HepG2 (cell line): ENCODE results near the gene ABHD17B. TPM values are rescaled to one million over a fixed set of nuclear protein-coding genes. Genes with fewer than 3 reads are reported as not detected.
A peak's percentile ranks its signal among the peaks of the same experiment; 100 is the strongest.

Source experiments
- ARID4A ChIP-seq: sonication (generic); formaldehyde crosslinking; IDR thresholded peaks from 2 replicates; pipeline ENCODE4 v1.5.0; 2020; ENCODE audit warnings: mild to moderate bottlenecking, missing genetic modification reagents, borderline replicate concordance
- ATM ChIP-seq: fragments of 450-650 bp; IDR thresholded peaks from 2 replicates; pipeline ENCODE4 v1.7.1; 2017; ENCODE audit warnings: mild to moderate bottlenecking, borderline replicate concordance
- CREB1 ChIP-seq, 2 experiments: fragments of 450-650 bp in 1 of 2; IDR thresholded peaks; 2 replicates each; pipeline ENCODE4 v1.6.1; 2016 to 2017; ENCODE audit warnings: control low read depth in 1 of 2, mild to moderate bottlenecking in 1 of 2, missing compliant biosample characterization in 1 of 2, missing genetic modification characterization in 1 of 2
- E2F1 ChIP-seq: sonication (generic); formaldehyde crosslinking; IDR thresholded peaks from 2 replicates; pipeline ENCODE4 v1.5.0; 2020; ENCODE audit warnings: missing genetic modification reagents
- ELF1 ChIP-seq: sonication (generic); formaldehyde crosslinking; IDR thresholded peaks from 2 replicates; pipeline ENCODE4 v1.4.0; 2020; ENCODE audit warnings: missing genetic modification reagents
- GATAD1 ChIP-seq: IDR thresholded peaks from 2 replicates; pipeline ENCODE4 v1.6.1; 2016; ENCODE audit warnings: missing genetic modification reagents, missing compliant biosample characterization
- MXD4 ChIP-seq: IDR thresholded peaks from 2 replicates; pipeline ENCODE4 v1.6.1; 2016; ENCODE audit warnings: mild to moderate bottlenecking, missing biosample characterization, missing genetic modification reagents
- PLRG1 ChIP-seq: fragments of 450-650 bp; conservative IDR thresholded peaks from 2 replicates; pipeline ENCODE4 v1.6.1; 2016
- PRDM10 ChIP-seq: sonication (generic); formaldehyde crosslinking; IDR thresholded peaks from 2 replicates; pipeline ENCODE4 v1.4.0; 2020; ENCODE audit warnings: low read depth, missing genetic modification reagents
- PRPF4 ChIP-seq: fragments of 200-400 bp; formaldehyde crosslinking; IDR thresholded peaks from 2 replicates; pipeline ENCODE4 v1.6.1; 2016; ENCODE audit warnings: low read length, low read depth; ENCODE audit not compliant: poor library complexity, severe bottlenecking
- RORA ChIP-seq: sonication (generic); formaldehyde crosslinking; IDR thresholded peaks from 2 replicates; pipeline ENCODE4 v1.5.0; 2020; ENCODE audit warnings: mild to moderate bottlenecking, missing genetic modification reagents, moderate library complexity
- SAFB2 ChIP-seq: sonication (generic); formaldehyde crosslinking; IDR thresholded peaks from 2 replicates; pipeline ENCODE4 v1.5.1; 2020; ENCODE audit warnings: missing genetic modification reagents, low read depth, mild to moderate bottlenecking, borderline replicate concordance
- SMAD3 ChIP-seq: sonication (generic); formaldehyde crosslinking; IDR thresholded peaks from 2 replicates; pipeline ENCODE4 v1.4.0; 2020; ENCODE audit warnings: missing genetic modification reagents
- SOX13 ChIP-seq, 3 experiments: fragments of 450-650 bp in 1 of 3; sonication (generic) in 1 of 3; formaldehyde crosslinking in 1 of 3; IDR thresholded peaks in 2 of 3; conservative IDR thresholded peaks in 1 of 3; 2 replicates each; pipeline versions ENCODE4 v1.5.0 to v1.6.1; 2016 to 2020; ENCODE audit warnings: antibody characterized with exemption in 1 of 3, mild to moderate bottlenecking in 1 of 3, missing compliant biosample characterization in 1 of 3, missing genetic modification reagents in 1 of 3, moderate library complexity in 1 of 3
- ZBTB42 ChIP-seq: sonication (generic); formaldehyde crosslinking; IDR thresholded peaks from 2 replicates; pipeline ENCODE4 v1.5.0; 2020; ENCODE audit warnings: mild to moderate bottlenecking, missing genetic modification reagents
- ZNF430 ChIP-seq: sonication (generic); formaldehyde crosslinking; IDR thresholded peaks from 2 replicates; pipeline ENCODE4 v1.9.0; 2021; ENCODE audit warnings: mild to moderate bottlenecking, missing genetic modification reagents
- ZNF792 ChIP-seq: IDR thresholded peaks from 2 replicates; pipeline ENCODE4 v1.6.1; 2016
- polyA plus RNA-seq, 8 experiments: library from polyadenylated mRNA; depleted of rRNA in 3 of 8; stranded (reverse) in 7 of 8; unstranded in 1 of 8; fragments of >200 nt; fragmentation: Illumina TruSeq in 4 of 8; extraction: Trizol in 4 of 8; gene quantifications; 2 replicates each; pipeline versions ENCODE4 v1.2.1 to v1.2.3, GENCODE V29; 2011 to 2016; ENCODE audit warnings: low read depth in 4 of 8, missing spikeins in 1 of 8, mixed read lengths in 1 of 8; ENCODE audit not compliant: insufficient read depth in 1 of 8
- total RNA-seq, 5 experiments: library from RNA; depleted of rRNA; stranded (reverse); fragments of >200 nt; fragmentation: Illumina TruSeq; extraction: Trizol; gene quantifications; 2 replicates each; pipeline ENCODE4 v1.2.3, GENCODE V29; 2016; ENCODE audit warnings: low read depth in 1 of 5
- TF ChIP-seq, protein P1 (sequence below): sonication (generic); formaldehyde crosslinking; IDR thresholded peaks from 2 replicates; pipeline ENCODE4 v1.4.0; 2020; ENCODE audit warnings: mild to moderate bottlenecking, missing genetic modification reagents, borderline replicate concordance

The ABHD17B gene
- total and polyA plus RNA-seq, 2 of the 13 experiments (the other 11 are each of a cell fraction or from before 2014, with no cell fraction given), result 11.3 to 22.0 TPM

GRCh38 chr9:71909887-71910649 lies 925 bp downstream of the ABHD17B start (continued):
- TF ChIP-seq SOX13 (IDR thresholded peaks at IDR 0.05), result no peak
- 0 out of 4 replicates have a peak, but pooled peaks of 1 of the 2 experiments have one; percentile 6 for TF ChIP-seq SOX13 (CRISPR knock-in tag; conservative IDR thresholded peaks at IDR 0.05 in 1 of 2, IDR thresholded peaks at IDR 0.05 in 1 of 2)
- no peak for TF ChIP-seq PLRG1
- no peak for TF ChIP-seq PRDM10 (CRISPR knock-in tag)
- no peak for TF ChIP-seq E2F1 (CRISPR knock-in tag)
- no peak for TF ChIP-seq SAFB2 (CRISPR knock-in tag)
- no peak for TF ChIP-seq ZNF430 (CRISPR knock-in tag)
- no peak for TF ChIP-seq SMAD3 (CRISPR knock-in tag)
- TF ChIP-seq ARID4A (CRISPR knock-in tag), result peak; percentile 57; the same call in 1 of the 2 replicates
- peak; percentile 29 for TF ChIP-seq PRPF4
- no peak for TF ChIP-seq ZBTB42 (CRISPR knock-in tag)
- 0 out of 2 replicates have a peak, but pooled peaks have one; percentile 21 for TF ChIP-seq ELF1 (CRISPR knock-in tag)
- no peak for TF ChIP-seq MXD4 (CRISPR knock-in tag)
- TF ChIP-seq GATAD1 (CRISPR knock-in tag), result no peak
- no peak for TF ChIP-seq RORA
- no peak for TF ChIP-seq CREB1 (IDR thresholded peaks at IDR 0.05)
- TF ChIP-seq CREB1 (CRISPR knock-in tag; IDR thresholded peaks at IDR 0.05), result no peak
- no peak for TF ChIP-seq ATM
- TF ChIP-seq ZNF792 (CRISPR knock-in tag), result no peak
- TF ChIP-seq, protein P1, sequence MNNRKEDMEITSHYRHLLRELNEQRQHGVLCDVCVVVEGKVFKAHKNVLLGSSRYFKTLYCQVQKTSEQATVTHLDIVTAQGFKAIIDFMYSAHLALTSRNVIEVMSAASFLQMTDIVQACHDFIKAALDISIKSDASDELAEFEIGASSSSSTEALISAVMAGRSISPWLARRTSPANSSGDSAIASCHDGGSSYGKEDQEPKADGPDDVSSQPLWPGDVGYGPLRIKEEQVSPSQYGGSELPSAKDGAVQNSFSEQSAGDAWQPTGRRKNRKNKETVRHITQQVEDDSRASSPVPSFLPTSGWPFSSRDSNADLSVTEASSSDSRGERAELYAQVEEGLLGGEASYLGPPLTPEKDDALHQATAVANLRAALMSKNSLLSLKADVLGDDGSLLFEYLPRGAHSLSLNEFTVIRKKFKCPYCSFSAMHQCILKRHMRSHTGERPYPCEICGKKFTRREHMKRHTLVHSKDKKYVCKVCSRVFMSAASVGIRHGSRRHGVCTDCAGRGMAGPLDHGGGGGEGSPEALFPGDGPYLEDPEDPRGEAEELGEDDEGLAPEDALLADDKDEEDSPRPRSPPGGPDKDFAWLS (CRISPR knock-in tag), result no peak
